K562 (cell line): ENCODE results near the gene ANKH. TPM values are rescaled to one million over a fixed set of nuclear protein-coding genes. Genes with fewer than 3 reads are reported as not detected.

Source experiments
- CEBPG ChIP-seq, 3 experiments: fragments of 200-800 bp in 1 of 3; sonication (Bioruptor generic) in 1 of 3; sonication (generic) in 1 of 3; formaldehyde crosslinking in 1 of 3; IDR thresholded peaks in 2 of 3; conservative IDR thresholded peaks in 1 of 3; 2 replicates each; pipeline versions ENCODE4 v1.6.1 to v1.8.0; 2016 to 2022; ENCODE audit warnings: missing compliant biosample characterization in 2 of 3, missing genetic modification characterization in 2 of 3, mild to moderate bottlenecking in 1 of 3, missing genetic modification reagents in 1 of 3
- CHCHD3 ChIP-seq: fragments of 250-450 bp; sonication (Bioruptor Pico); IDR thresholded peaks from 2 replicates; pipeline ENCODE4 v2.1.2; 2022; ENCODE audit warnings: mild to moderate bottlenecking
- CREB3 ChIP-seq: fragments of 450-650 bp; conservative IDR thresholded peaks from 2 replicates; pipeline ENCODE4 v1.6.1; 2016; ENCODE audit warnings: missing genetic modification characterization, low read depth, mild to moderate bottlenecking, missing compliant biosample characterization, moderate library complexity
- GABPB1 ChIP-seq: sonication (generic); formaldehyde crosslinking; IDR thresholded peaks from 2 replicates; pipeline ENCODE4 v1.8.0; 2022; ENCODE audit warnings: mild to moderate bottlenecking, missing genetic modification reagents
- MCM2 ChIP-seq: fragments of 450-650 bp; IDR thresholded peaks from 2 replicates; pipeline ENCODE4 v1.6.1; 2017; ENCODE audit warnings: low read depth, mild to moderate bottlenecking
- MTF1 ChIP-seq: fragments of 250-450 bp; sonication (Bioruptor Pico); IDR thresholded peaks from 2 replicates; pipeline ENCODE4 v1.9.0; 2021; ENCODE audit warnings: moderate library complexity, mild to moderate bottlenecking, inconsistent platforms, borderline replicate concordance
- PHB ChIP-seq: fragments of 250-450 bp; sonication (Bioruptor Pico); IDR thresholded peaks from 2 replicates; pipeline ENCODE4 v1.5.0; 2021
- RREB1 ChIP-seq: fragments of 250-450 bp; sonication (Bioruptor Pico); IDR thresholded peaks from 2 replicates; pipeline ENCODE4 v1.4.0; 2020
- SMAD4 ChIP-seq: fragments of 250-450 bp; sonication (Bioruptor Pico); conservative IDR thresholded peaks from 2 replicates; pipeline ENCODE4 v1.8.0; 2021; ENCODE audit warnings: inconsistent platforms, mild to moderate bottlenecking, moderate library complexity
- THRA ChIP-seq: fragments of 450-650 bp; IDR thresholded peaks from 2 replicates; pipeline ENCODE4 v1.6.1; 2017; ENCODE audit warnings: mild to moderate bottlenecking, moderate library complexity
- TRIM28 ChIP-seq: fragments of 450-650 bp; IDR thresholded peaks from 2 replicates; pipeline ENCODE4 v1.6.1; 2017
- UBTF ChIP-seq, 2 experiments: IDR thresholded peaks; 2 replicates each; pipeline ENCODE4 v1.6.1; 2012; ENCODE audit warnings: improper control_type of control experiment in 2 of 2, low read depth in 2 of 2, low read length in 2 of 2, borderline replicate concordance in 1 of 2
- ZNF133 ChIP-seq: fragments of 250-450 bp; sonication (Bioruptor Pico); IDR thresholded peaks from 2 replicates; pipeline ENCODE4 v1.4.0; 2020; ENCODE audit warnings: mild to moderate bottlenecking
- polyA plus RNA-seq, 8 experiments: library from polyadenylated mRNA; depleted of rRNA in 4 of 8; stranded (reverse) in 5 of 8; unstranded in 3 of 8; fragments of >200 nt; fragmentation: Nextera tagmentation in 2 of 8; fragmentation: Illumina TruSeq in 1 of 8; extraction: Ambion mirVana in 2 of 8; extraction: Trizol in 1 of 8; gene quantifications; 2 replicates each; pipeline versions ENCODE4 v1.2.1 to v1.2.3, GENCODE V29; 2011 to 2014; ENCODE audit warnings: inconsistent platforms in 1 of 8, missing spikeins in 1 of 8
- total RNA-seq, 7 experiments: library from RNA; depleted of rRNA in 6 of 7; stranded (reverse); fragments of >200 nt in 6 of 7; fragmentation: Illumina TruSeq in 2 of 7; extraction: Trizol in 2 of 7; gene quantifications; 2 replicates each; pipeline versions ENCODE4 v1.2.1 to v1.2.3, GENCODE V29; 2011 to 2021; ENCODE audit warnings: low replicate concordance in 1 of 7

The ANKH gene
- total and polyA plus RNA-seq, 9 of the 15 experiments (the other 6 are each of a cell fraction or from before 2014, with no cell fraction given): 0.79 to 12.2 (median 4.5) TPM

GRCh38 chr5:14664270-14665100 lies 207.1 kb downstream of the ANKH start, which contains the start of gene OTULIN (continued):
- no peak for TF ChIP-seq THRA
- peak; percentile 20 to 42; a peak in 3 of 4 replicates for TF ChIP-seq UBTF (IDR thresholded peaks at IDR 0.05; ENCODE audit: borderline replicate concordance in 1 of 2, low read depth in 2 of 2, low read length in 2 of 2)
- peak; percentile 62 for TF ChIP-seq SMAD4
- 0 out of 2 replicates have a peak, but pooled peaks have one; percentile 31 for TF ChIP-seq CREB3
- no peak for TF ChIP-seq MTF1 (CRISPR knock-in tag)
- TF ChIP-seq TRIM28: 0 out of 2 replicates have a peak, but pooled peaks have one; percentile 12
- 0 out of 2 replicates have a peak, but pooled peaks have one; percentile 36 for TF ChIP-seq RREB1 (CRISPR knock-in tag)
- TF ChIP-seq ZNF133 (CRISPR knock-in tag): no peak
- 0 out of 2 replicates have a peak, but pooled peaks have one; percentile 69 for TF ChIP-seq PHB (CRISPR knock-in tag)
- TF ChIP-seq CEBPG (CRISPR knock-in tag; IDR thresholded peaks at IDR 0.05): 0 out of 2 replicates have a peak, but pooled peaks have one; percentile 0
- no peak for TF ChIP-seq CEBPG (tag; conservative IDR thresholded peaks at IDR 0.05 in 1 of 2, IDR thresholded peaks at IDR 0.05 in 1 of 2)
- TF ChIP-seq MCM2: no peak
- TF ChIP-seq GABPB1: peak; percentile 56
- no peak for TF ChIP-seq CHCHD3 (CRISPR knock-in tag)
